MM.1S (cell line): ENCODE measurements around the gene TET2.

ENCODE experiments used
- EZH2 ChIP-seq: fragments of 300-600 bp; sonication (generic); optimal IDR thresholded peaks from 2 replicates; pipeline ENCODE3; 2017; ENCODE audit warnings: low read depth, mild to moderate bottlenecking, antibody characterized with exemption, low read length, mixed read lengths
- TF ChIP-seq, protein P1 (sequence below): fragments of 300-600 bp; sonication (generic); IDR thresholded peaks from 2 replicates; pipeline ENCODE4 v1.5.1; 2016; ENCODE audit warnings: antibody characterized with exemption, low read length, mixed read lengths

DNA sequence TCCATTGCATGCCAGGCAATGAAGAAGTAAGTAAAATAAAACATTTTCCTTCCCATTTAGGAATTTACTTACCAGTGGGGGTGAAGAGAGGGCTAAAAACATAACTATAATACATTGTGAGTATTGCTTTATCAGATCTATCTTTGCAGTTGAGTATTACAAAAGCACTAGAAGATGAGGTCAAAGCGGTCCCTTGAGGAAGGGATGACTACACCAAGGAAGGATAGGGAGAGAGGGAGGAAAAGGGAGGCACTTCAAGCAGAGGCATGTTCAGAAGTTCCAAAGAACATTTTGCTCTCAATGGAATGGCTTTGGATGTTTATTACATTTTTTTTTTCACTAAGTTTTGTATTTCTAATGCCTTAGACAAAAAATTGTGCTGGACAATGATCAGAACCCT, 127.8 kb downstream of the TET2 start:
- TF ChIP-seq, protein P1, sequence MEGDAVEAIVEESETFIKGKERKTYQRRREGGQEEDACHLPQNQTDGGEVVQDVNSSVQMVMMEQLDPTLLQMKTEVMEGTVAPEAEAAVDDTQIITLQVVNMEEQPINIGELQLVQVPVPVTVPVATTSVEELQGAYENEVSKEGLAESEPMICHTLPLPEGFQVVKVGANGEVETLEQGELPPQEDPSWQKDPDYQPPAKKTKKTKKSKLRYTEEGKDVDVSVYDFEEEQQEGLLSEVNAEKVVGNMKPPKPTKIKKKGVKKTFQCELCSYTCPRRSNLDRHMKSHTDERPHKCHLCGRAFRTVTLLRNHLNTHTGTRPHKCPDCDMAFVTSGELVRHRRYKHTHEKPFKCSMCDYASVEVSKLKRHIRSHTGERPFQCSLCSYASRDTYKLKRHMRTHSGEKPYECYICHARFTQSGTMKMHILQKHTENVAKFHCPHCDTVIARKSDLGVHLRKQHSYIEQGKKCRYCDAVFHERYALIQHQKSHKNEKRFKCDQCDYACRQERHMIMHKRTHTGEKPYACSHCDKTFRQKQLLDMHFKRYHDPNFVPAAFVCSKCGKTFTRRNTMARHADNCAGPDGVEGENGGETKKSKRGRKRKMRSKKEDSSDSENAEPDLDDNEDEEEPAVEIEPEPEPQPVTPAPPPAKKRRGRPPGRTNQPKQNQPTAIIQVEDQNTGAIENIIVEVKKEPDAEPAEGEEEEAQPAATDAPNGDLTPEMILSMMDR, result no peak
- TF ChIP-seq EZH2, result no peak
